DOHH2 (cell line): Measurements from ENCODE around the gene SCRN2.

ENCODE experiments used
- H3F3A ChIP-seq: fragments of 200-600 bp; sonication (generic), shearing (Covaris generic); 2 replicates; pipeline ENCODE4 v1.6.0; 2016; ENCODE audit warnings: antibody characterized with exemption, mild to moderate bottlenecking; ENCODE audit not compliant: control insufficient read depth, insufficient read depth
- H3K27ac ChIP-seq: fragments of 200-600 bp; sonication (generic); 2 replicates; pipeline ENCODE4 v1.5.1; 2014; ENCODE audit warnings: low read depth, mild to moderate bottlenecking, low read length, moderate library complexity
- H3K27me3 ChIP-seq: fragments of 200-600 bp; sonication (generic); 2 replicates; pipeline ENCODE4 v1.6.1; 2014; ENCODE audit warnings: mild to moderate bottlenecking, low read length, mixed read lengths; ENCODE audit not compliant: control insufficient read depth
- H3K36me3 ChIP-seq: fragments of 200-600 bp; sonication (generic); 2 replicates; pipeline ENCODE4 v1.6.1; 2014; ENCODE audit warnings: mild to moderate bottlenecking, low read length, moderate library complexity, mixed read lengths; ENCODE audit not compliant: control insufficient read depth
- H3K4me1 ChIP-seq: fragments of 200-600 bp; sonication (generic); 2 replicates; pipeline ENCODE4 v1.6.1; 2014; ENCODE audit warnings: mild to moderate bottlenecking, low read length, mixed read lengths; ENCODE audit not compliant: control insufficient read depth
- H3K4me2 ChIP-seq: fragments of 200-600 bp; sonication (generic); 2 replicates; pipeline ENCODE4 v1.6.0; 2014; ENCODE audit warnings: mild to moderate bottlenecking, low read length, moderate library complexity
- H3K4me3 ChIP-seq: fragments of 200-600 bp; sonication (generic); 2 replicates; pipeline ENCODE4 v1.5.1; 2014; ENCODE audit warnings: mild to moderate bottlenecking, low read length, mixed read lengths
- H3K79me2 ChIP-seq: fragments of 200-600 bp; sonication (generic); 2 replicates; pipeline ENCODE4 v1.6.1; 2014; ENCODE audit warnings: mild to moderate bottlenecking, low read length, mixed read lengths; ENCODE audit not compliant: control insufficient read depth
- H3K9me2 ChIP-seq: fragments of 200-600 bp; sonication (generic); replicated peaks from 2 replicates; pipeline ENCODE4 v1.6.1; 2014; ENCODE audit warnings: mild to moderate bottlenecking, low read length, mixed read lengths; ENCODE audit not compliant: control insufficient read depth
- H3K9me3 ChIP-seq: fragments of 200-600 bp; sonication (generic); 2 replicates; pipeline ENCODE4 v1.6.1; 2014; ENCODE audit warnings: antibody characterized with exemption, low read length, mixed read lengths; ENCODE audit not compliant: control insufficient read depth, insufficient read depth
- H4K20me1 ChIP-seq: fragments of 200-600 bp; sonication (generic); 2 replicates; pipeline ENCODE4 v1.6.0; 2014; ENCODE audit warnings: low read depth, mild to moderate bottlenecking, antibody characterized with exemption, low read length, moderate library complexity; ENCODE audit not compliant: control insufficient read depth, insufficient read depth
- EZH2phosphoT487 ChIP-seq: fragments of 200-600 bp; sonication (generic); IDR thresholded peaks from 2 replicates; pipeline ENCODE4 v1.6.1; 2017; ENCODE audit warnings: borderline replicate concordance, mild to moderate bottlenecking, antibody characterized with exemption, low read length, moderate library complexity, mixed read lengths
- TF ChIP-seq, protein P1 (sequence below): fragments of 200-600 bp; sonication (generic); IDR thresholded peaks from one replicate; pipeline ENCODE4 v1.5.1; 2014; ENCODE audit warnings: antibody characterized with exemption, mild to moderate bottlenecking, low read depth, low read length; ENCODE audit not compliant: poor library complexity, severe bottlenecking

Gene SCRN2

DNA sequence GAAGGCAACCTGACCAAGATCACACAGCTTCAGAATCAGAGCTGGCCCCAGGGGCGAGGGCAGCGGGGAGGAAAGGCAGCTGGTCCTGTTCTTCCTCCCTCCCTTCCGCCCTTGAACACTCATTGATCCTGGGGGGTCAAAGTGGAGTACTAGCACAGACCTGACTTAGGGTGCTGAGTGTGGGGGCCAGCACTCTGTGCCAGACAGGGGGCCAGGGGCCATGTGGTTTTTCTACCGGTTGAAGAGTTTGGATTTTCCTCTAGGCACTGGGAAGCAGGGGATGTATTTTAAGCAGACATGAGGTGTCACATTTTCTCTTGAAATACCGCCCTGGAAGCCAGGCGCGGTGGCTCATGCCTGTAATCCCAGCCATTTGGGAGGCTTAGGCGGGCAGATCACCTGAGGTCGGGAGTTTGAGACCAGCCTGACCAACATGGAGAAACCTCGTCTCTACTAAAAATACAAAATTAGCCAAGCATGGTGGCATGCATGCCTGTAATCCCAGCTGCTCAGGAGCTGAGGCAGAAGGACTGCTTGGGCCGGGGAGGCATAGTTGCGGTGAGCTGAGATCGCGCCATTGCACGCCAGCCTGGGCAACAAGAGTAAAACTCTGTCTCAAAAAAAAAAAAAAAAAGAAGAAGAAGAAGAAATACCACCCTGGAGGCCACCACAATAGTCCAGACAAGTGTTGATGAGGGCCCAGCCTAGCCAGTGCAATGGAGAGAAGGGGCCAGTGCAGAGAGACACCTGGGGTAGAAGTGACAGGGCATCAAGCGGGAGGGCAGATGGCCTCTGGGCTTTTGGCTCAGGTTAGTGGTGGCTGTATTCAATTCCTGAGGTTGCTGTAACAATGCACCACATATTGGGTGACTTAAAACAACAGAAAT is 34.8 kb downstream of the SCRN2 start:
- Histone ChIP-seq H3K4me2 (no peak overlapping the region), H3K9me3 (no peaks in the 10 kb centered on the region), H3K79me2 (no peaks in the 10 kb centered on the region), H3K27ac (no peak overlapping the region), H3K4me1 (no peaks in the 10 kb centered on the region), H4K20me1 (no peaks in the 10 kb centered on the region), H3K27me3 (peaks cover 8% of the 10 kb centered on the region; the same call in 1 of the 2 replicates), H3K9me2 (no peaks in the 10 kb centered on the region), H3K36me3 (peaks cover 10% of the 10 kb centered on the region; the same call in 1 of the 2 replicates), H3F3A (no peaks in the 10 kb centered on the region), H3K4me3 (no peak overlapping the region)
- TF ChIP-seq EZH2phosphoT487, result no peak
- TF ChIP-seq, protein P1, sequence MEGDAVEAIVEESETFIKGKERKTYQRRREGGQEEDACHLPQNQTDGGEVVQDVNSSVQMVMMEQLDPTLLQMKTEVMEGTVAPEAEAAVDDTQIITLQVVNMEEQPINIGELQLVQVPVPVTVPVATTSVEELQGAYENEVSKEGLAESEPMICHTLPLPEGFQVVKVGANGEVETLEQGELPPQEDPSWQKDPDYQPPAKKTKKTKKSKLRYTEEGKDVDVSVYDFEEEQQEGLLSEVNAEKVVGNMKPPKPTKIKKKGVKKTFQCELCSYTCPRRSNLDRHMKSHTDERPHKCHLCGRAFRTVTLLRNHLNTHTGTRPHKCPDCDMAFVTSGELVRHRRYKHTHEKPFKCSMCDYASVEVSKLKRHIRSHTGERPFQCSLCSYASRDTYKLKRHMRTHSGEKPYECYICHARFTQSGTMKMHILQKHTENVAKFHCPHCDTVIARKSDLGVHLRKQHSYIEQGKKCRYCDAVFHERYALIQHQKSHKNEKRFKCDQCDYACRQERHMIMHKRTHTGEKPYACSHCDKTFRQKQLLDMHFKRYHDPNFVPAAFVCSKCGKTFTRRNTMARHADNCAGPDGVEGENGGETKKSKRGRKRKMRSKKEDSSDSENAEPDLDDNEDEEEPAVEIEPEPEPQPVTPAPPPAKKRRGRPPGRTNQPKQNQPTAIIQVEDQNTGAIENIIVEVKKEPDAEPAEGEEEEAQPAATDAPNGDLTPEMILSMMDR, result no peak

DNA sequence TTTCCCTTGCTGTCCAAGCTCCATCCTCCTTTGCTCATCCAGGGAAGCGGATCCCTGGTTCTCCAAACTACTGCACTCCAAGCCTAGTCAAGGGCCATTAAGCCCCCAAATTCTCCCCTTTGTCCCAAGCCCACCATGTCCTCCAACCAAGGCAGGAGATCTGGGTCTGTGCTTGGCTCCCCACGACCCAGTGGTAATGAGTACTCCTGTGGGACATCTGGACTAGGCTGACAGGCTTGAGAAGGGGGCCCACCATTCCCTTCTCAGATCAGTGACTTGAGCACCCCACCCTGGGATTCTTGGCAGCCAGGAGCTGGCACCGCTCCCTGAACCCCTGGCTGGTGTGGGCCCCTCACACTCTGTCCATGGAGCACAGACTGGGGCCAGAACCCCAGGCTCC is 36.6 kb downstream of the SCRN2 start:
- Histone ChIP-seq H3K4me3 (no peak overlapping the region), H3K27me3 (peaks cover 8% of the 10 kb centered on the region; the same call in 1 of the 2 replicates), H3K4me2 (no peak overlapping the region), H3K4me1 (no peaks in the 10 kb centered on the region), H3K36me3 (peaks cover 3% of the 10 kb centered on the region; the same call in 1 of the 2 replicates), H3K27ac (no peak overlapping the region), H4K20me1 (no peaks in the 10 kb centered on the region), H3K79me2 (no peaks in the 10 kb centered on the region), H3K9me2 (no peaks in the 10 kb centered on the region), H3F3A (no peaks in the 10 kb centered on the region), H3K9me3 (no peaks in the 10 kb centered on the region)
- TF ChIP-seq, protein P1, result no peak
- TF ChIP-seq EZH2phosphoT487, result no peak

DNA sequence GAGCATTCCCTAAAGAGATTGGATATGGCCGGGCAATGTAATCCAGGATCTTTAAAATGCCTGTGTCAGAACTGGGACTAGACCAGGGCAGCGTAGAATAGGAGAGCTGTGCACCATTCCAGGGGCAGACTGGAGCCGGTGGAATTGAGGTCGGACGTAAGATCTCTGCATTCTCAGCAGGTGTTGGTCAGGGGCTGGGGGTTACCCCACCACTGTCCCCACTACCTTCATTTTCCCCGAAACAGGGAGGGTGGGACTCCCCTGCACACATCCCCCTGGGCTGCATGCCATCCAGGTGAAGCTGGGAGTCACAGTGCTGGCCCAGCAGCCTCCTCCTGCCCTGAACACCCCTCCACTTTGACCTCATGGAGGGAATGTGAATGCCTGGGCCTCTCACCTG is 37.3 kb downstream of the SCRN2 start:
- Histone ChIP-seq H3K27me3 (peaks cover 8% of the 10 kb centered on the region; the same call in 1 of the 2 replicates), H3F3A (no peaks in the 10 kb centered on the region), H3K79me2 (no peaks in the 10 kb centered on the region), H3K36me3 (peaks cover 3% of the 10 kb centered on the region; the same call in 1 of the 2 replicates), H4K20me1 (no peaks in the 10 kb centered on the region), H3K9me3 (no peaks in the 10 kb centered on the region), H3K4me3 (no peak overlapping the region), H3K4me1 (no peaks in the 10 kb centered on the region), H3K27ac (no peak overlapping the region), H3K9me2 (no peaks in the 10 kb centered on the region), H3K4me2 (no peak overlapping the region)
- no peak for TF ChIP-seq EZH2phosphoT487
- TF ChIP-seq, protein P1, result no peak
